HepG2 (cell line): ENCODE data around the gene GABRR3. TPM values are rescaled to one million over a fixed set of nuclear protein-coding genes. Genes with fewer than 3 reads are reported as not detected.

Experiments used
- BRCA1 ChIP-seq: sonication (generic); formaldehyde crosslinking; IDR thresholded peaks from 2 replicates; pipeline ENCODE4 v1.4.0; 2020; ENCODE audit warnings: missing genetic modification reagents
- GTF3A ChIP-seq: sonication (generic); formaldehyde crosslinking; conservative IDR thresholded peaks from 2 replicates; pipeline ENCODE4 v1.4.0; 2020; ENCODE audit warnings: mild to moderate bottlenecking, missing genetic modification reagents
- HIVEP1 ChIP-seq: sonication (generic); formaldehyde crosslinking; IDR thresholded peaks from 2 replicates; pipeline ENCODE4 v1.4.0; 2020; ENCODE audit warnings: mild to moderate bottlenecking, missing genetic modification reagents
- KDM5A ChIP-seq: fragments of 200-600 bp; sonication (generic); IDR thresholded peaks from 2 replicates; pipeline ENCODE4 v1.7.0; 2018; ENCODE audit warnings: antibody characterized with exemption, mild to moderate bottlenecking, low read length, borderline replicate concordance
- MAFG ChIP-seq: sonication (generic); formaldehyde crosslinking; IDR thresholded peaks from 2 replicates; pipeline ENCODE4 v1.5.1; 2020; ENCODE audit warnings: mild to moderate bottlenecking, missing genetic modification reagents
- MIER2 ChIP-seq: IDR thresholded peaks from 2 replicates; pipeline ENCODE4 v1.6.1; 2016; ENCODE audit warnings: missing biosample characterization, missing genetic modification reagents
- NFKBIZ ChIP-seq: IDR thresholded peaks from 2 replicates; pipeline ENCODE4 v1.6.1; 2018; ENCODE audit warnings: missing genetic modification reagents, missing compliant biosample characterization
- RAD21 ChIP-seq: fragments of 450-650 bp; formaldehyde crosslinking; IDR thresholded peaks from 2 replicates; pipeline ENCODE4 v1.5.0; 2020; ENCODE audit warnings: mild to moderate bottlenecking
- RFX5 ChIP-seq: IDR thresholded peaks from 2 replicates; pipeline ENCODE4 v1.6.1; 2011; ENCODE audit warnings: low read depth, low read length, improper control_type of control experiment
- RFXANK ChIP-seq: IDR thresholded peaks from 2 replicates; pipeline ENCODE4 v1.6.1; 2016
- SMAD3 ChIP-seq: sonication (generic); formaldehyde crosslinking; IDR thresholded peaks from 2 replicates; pipeline ENCODE4 v1.4.0; 2020; ENCODE audit warnings: missing genetic modification reagents
- TARDBP ChIP-seq: sonication (generic); formaldehyde crosslinking; IDR thresholded peaks from 2 replicates; pipeline ENCODE4 v1.8.0; 2022; ENCODE audit warnings: mild to moderate bottlenecking, missing genetic modification reagents
- U2AF2 ChIP-seq: fragments of 200-400 bp; formaldehyde crosslinking; IDR thresholded peaks from 2 replicates; pipeline ENCODE4 v1.6.1; 2017; ENCODE audit warnings: low read depth, mild to moderate bottlenecking, low read length
- ZNF24 ChIP-seq: fragments of 450-650 bp; IDR thresholded peaks from 2 replicates; pipeline ENCODE4 v1.6.1; 2017; ENCODE audit warnings: antibody characterized with exemption, mild to moderate bottlenecking
- ZNF260 ChIP-seq: sonication (generic); formaldehyde crosslinking; IDR thresholded peaks from 2 replicates; pipeline ENCODE4 v1.4.0; 2020; ENCODE audit warnings: missing genetic modification reagents, low read depth, mild to moderate bottlenecking, borderline replicate concordance
- ZNF350 ChIP-seq: sonication (generic); formaldehyde crosslinking; IDR thresholded peaks from 2 replicates; pipeline ENCODE4 v1.4.0; 2020; ENCODE audit warnings: mild to moderate bottlenecking, low read depth, missing genetic modification reagents, borderline replicate concordance
- ZNF766 ChIP-seq: sonication (generic); formaldehyde crosslinking; IDR thresholded peaks from 2 replicates; pipeline ENCODE4 v1.5.0; 2020; ENCODE audit warnings: missing genetic modification reagents, borderline replicate concordance
- ZNF816 ChIP-seq: sonication (generic); formaldehyde crosslinking; IDR thresholded peaks from 2 replicates; pipeline ENCODE4 v1.8.0; 2022; ENCODE audit warnings: missing genetic modification reagents, mild to moderate bottlenecking, borderline replicate concordance
- polyA plus RNA-seq, 8 experiments: library from polyadenylated mRNA; depleted of rRNA in 3 of 8; stranded (reverse) in 7 of 8; unstranded in 1 of 8; fragments of >200 nt; fragmentation: Illumina TruSeq in 4 of 8; extraction: Trizol in 4 of 8; gene quantifications; 2 replicates each; pipeline versions ENCODE4 v1.2.1 to v1.2.3, GENCODE V29; 2011 to 2016; ENCODE audit warnings: low read depth in 4 of 8, missing spikeins in 1 of 8, mixed read lengths in 1 of 8; ENCODE audit not compliant: insufficient read depth in 1 of 8
- total RNA-seq, 5 experiments: library from RNA; depleted of rRNA; stranded (reverse); fragments of >200 nt; fragmentation: Illumina TruSeq; extraction: Trizol; gene quantifications; 2 replicates each; pipeline ENCODE4 v1.2.3, GENCODE V29; 2016; ENCODE audit warnings: low read depth in 1 of 5
- TF ChIP-seq, protein P1 (sequence below): sonication (generic); formaldehyde crosslinking; conservative IDR thresholded peaks from 2 replicates; pipeline ENCODE4 v1.8.0; 2022; ENCODE audit warnings: low read depth, missing genetic modification reagents
- TF ChIP-seq, protein P2 (sequence below): sonication (generic); formaldehyde crosslinking; IDR thresholded peaks from 2 replicates; pipeline ENCODE4 v1.8.0; 2022; ENCODE audit warnings: mild to moderate bottlenecking, missing genetic modification reagents, moderate library complexity
- TF ChIP-seq, protein P3 (sequence below): fragments of 450-650 bp; IDR thresholded peaks from 2 replicates; pipeline ENCODE4 v1.6.1; 2017
- TF ChIP-seq, protein P4 (sequence below): sonication (generic); formaldehyde crosslinking; IDR thresholded peaks from 2 replicates; pipeline ENCODE4 v1.8.0; 2022; ENCODE audit warnings: low read depth, missing genetic modification reagents

The GABRR3 gene
- total and polyA plus RNA-seq, 2 of the 13 experiments (the other 11 are each of a cell fraction or from before 2014, with no cell fraction given): 0.42 to 0.83 TPM

GRCh38 chr3:97971679-97972567 lies 63.2 kb downstream of the GABRR3 start, which contains the start of gene RIOX2 (continued):
- TF ChIP-seq, protein P1, sequence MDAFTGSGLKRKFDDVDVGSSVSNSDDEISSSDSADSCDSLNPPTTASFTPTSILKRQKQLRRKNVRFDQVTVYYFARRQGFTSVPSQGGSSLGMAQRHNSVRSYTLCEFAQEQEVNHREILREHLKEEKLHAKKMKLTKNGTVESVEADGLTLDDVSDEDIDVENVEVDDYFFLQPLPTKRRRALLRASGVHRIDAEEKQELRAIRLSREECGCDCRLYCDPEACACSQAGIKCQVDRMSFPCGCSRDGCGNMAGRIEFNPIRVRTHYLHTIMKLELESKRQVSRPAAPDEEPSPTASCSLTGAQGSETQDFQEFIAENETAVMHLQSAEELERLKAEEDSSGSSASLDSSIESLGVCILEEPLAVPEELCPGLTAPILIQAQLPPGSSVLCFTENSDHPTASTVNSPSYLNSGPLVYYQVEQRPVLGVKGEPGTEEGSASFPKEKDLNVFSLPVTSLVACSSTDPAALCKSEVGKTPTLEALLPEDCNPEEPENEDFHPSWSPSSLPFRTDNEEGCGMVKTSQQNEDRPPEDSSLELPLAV: 0 out of 2 replicates have a peak, but pooled peaks have one; percentile 21
- TF ChIP-seq HIVEP1 (peak; percentile 51; the same call in 1 of the 2 replicates), ZNF24 (no peak), MAFG (no peak), SMAD3 (CRISPR knock-in tag) (no peak), BRCA1 (no peak), ZNF350 (CRISPR knock-in tag) (peak; percentile 69; the same call in 1 of the 2 replicates), GTF3A (CRISPR knock-in tag) (no peak), ZNF260 (CRISPR knock-in tag) (no peak), RAD21 (peak; percentile 13; the same call in 1 of the 2 replicates), TARDBP (peak; percentile 74; the same call in 1 of the 2 replicates), ZNF766 (CRISPR knock-in tag) (no peak), U2AF2 (no peak), ZNF816 (CRISPR knock-in tag) (no peak; the same call in 1 of the 2 replicates), MIER2 (CRISPR knock-in tag) (no peak), RFXANK (CRISPR knock-in tag) (no peak), KDM5A (no peak), NFKBIZ (no peak), RFX5 (no peak)
- TF ChIP-seq, protein P2, sequence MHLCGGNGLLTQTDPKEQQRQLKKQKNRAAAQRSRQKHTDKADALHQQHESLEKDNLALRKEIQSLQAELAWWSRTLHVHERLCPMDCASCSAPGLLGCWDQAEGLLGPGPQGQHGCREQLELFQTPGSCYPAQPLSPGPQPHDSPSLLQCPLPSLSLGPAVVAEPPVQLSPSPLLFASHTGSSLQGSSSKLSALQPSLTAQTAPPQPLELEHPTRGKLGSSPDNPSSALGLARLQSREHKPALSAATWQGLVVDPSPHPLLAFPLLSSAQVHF (CRISPR knock-in tag): peak; percentile 74; the same call in 1 of the 2 replicates
- TF ChIP-seq, protein P3, sequence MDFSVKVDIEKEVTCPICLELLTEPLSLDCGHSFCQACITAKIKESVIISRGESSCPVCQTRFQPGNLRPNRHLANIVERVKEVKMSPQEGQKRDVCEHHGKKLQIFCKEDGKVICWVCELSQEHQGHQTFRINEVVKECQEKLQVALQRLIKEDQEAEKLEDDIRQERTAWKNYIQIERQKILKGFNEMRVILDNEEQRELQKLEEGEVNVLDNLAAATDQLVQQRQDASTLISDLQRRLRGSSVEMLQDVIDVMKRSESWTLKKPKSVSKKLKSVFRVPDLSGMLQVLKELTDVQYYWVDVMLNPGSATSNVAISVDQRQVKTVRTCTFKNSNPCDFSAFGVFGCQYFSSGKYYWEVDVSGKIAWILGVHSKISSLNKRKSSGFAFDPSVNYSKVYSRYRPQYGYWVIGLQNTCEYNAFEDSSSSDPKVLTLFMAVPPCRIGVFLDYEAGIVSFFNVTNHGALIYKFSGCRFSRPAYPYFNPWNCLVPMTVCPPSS: no peak
- TF ChIP-seq, protein P4, sequence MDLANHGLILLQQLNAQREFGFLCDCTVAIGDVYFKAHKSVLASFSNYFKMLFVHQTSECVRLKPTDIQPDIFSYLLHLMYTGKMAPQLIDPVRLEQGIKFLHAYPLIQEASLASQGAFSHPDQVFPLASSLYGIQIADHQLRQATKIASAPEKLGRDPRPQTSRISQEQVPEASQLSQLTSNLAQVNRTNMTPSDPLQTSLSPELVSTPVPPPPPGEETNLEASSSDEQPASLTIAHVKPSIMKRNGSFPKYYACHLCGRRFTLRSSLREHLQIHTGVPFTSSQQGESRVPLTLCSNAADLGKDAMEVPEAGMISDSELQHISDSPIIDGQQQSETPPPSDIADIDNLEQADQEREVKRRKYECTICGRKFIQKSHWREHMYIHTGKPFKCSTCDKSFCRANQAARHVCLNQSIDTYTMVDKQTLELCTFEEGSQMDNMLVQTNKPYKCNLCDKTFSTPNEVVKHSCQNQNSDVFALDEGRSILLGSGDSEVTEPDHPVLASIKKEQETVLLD (CRISPR knock-in tag): 0 out of 2 replicates have a peak, but pooled peaks have one; percentile 41
